HG03175 (cell line): Measurements from ENCODE around the gene UPK3A.

Source experiments
- ATAC-seq: cut with Tn5 transposase; IDR thresholded peaks from one replicate; pipeline ENCODE4 v1.9.1; 2021; ENCODE audit warnings: mild to moderate bottlenecking, moderate library complexity; ENCODE audit not compliant: unreplicated experiment

UPK3A gene

GRCh38 chr22:45308391-45308956, 23.7 kb downstream of the UPK3A start:
- ATAC-seq = no peak

DNA sequence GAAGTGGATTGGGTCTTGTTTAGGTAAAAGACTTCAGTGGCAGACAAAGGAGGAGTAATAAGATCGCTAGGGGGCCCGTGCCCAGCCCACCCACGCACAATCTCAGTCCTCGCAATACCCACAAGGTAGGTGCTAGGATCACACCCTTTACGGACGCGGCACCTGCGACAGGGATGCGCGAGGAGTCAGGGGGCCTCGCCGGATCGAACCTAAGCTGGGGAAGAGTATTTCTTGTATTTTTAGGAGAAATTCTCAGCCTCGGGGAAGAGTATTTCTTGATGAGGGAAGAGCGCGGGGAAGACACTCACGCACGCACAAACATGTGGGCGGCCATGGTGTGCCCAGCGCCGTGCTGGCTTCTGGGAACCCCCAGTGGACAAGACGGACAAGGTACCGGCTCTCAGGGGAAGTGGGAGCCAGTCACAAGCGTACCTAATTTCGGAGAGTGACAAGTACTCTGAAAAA, 24.2 kb downstream of the UPK3A start:
- ATAC-seq = no peak

DNA sequence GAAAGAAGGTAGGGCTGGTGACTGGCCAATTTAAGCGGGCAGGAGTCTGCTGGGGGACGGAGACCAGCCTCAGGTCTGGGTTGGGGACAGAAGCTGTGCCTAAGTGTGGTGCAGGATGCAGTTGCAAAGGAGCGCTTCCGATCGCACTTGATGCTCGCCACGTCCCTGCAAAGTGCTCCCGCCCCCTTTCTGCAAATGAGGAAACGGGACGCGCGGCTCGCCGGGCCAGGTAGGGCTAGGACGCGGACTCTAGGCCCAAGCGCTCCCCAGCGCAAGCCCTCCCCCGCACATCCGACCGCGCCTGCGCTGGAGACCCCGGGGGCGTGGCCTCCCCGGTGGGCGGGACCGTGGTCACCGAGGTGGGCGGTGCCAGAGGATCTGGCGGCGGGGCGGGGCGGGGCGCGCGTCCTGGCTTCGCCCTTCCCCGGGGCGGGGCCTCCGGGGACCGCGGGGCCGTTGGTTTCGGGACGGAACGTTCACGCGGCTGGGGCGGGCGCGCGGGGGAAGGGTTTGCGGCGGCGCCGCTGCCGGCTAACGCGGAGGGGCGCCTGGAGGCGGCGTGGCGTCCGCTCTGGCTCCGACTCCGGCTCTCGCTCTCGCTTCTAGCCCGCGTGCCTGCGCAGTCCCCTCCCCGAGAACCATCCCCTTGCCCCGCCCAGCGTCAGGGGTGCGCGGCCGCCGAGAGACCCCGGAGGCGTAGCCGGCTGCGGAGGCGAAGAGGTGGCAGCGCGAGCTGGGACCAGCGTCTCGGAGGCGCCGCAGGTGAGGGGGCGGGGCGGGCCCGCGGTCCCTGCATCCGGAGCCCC, 24.9 kb downstream of the UPK3A start, which contains the start of gene FAM118A:
FAM118A (plus strand) TSS at position 513 of the 806 bp plus-strand sequence. CDS start 12,446 bp downstream, outside the sequence.
- peak; percentile 82 for ATAC-seq

DNA sequence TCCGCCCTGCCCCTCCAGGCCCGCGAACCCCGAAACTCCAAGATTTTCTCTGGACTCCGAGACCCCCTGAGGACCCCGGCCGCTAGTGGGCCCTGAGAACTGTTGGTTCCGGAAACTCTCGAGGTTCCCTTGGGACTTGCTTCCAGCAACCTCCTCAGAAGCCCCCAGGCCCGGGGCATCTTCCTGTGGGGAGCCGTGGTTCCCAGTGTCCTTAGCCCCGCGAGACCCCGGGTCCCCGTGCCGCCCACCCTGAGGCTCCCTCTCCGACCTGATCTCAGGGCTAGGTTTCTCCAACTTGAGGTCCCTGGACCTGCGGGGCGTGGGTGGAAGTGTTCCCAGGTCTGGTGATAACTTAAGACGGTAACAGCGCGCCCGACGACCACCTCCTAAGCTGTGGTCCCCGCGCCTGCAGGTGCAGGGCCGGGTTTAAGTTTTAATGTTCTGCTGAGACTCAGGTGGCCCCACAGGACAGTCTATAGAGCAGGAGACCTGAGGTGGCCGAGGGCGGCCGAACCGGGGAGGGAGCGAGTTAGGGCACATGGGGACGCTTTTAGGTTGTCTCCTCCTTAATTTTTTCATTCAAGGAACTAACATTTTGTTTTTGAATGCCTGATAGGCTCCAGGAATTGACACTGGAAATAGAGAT, 25.7 kb downstream of the UPK3A start:
- no peak for ATAC-seq

- no peak for ATAC-seq
Measured at GRCh38 chr22:45310977-45311531, 26.3 kb downstream of the UPK3A start.

DNA sequence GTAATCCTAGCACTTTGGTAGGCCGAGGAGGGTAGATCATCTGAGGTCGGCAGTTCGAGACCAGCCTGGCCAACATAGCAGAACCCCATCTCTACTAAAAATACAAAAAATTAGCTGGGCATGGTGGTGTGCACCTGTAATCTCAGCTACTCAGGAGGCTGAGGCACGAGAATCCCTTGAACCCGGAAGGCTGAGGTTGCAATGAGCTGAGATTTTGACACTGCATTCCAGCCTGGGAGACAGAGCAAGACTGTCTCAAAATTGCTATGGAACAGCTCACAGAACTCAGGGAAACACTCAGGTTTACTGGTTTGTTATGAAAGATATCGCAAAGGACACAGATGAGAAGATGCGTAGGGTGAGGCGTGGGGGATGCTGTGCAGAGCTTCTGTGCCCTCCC, 27.7 kb downstream of the UPK3A start:
- no peak for ATAC-seq

- ATAC-seq = no peak
Measured at GRCh38 chr22:45312856-45313255, 28.1 kb downstream of the UPK3A start.

DNA sequence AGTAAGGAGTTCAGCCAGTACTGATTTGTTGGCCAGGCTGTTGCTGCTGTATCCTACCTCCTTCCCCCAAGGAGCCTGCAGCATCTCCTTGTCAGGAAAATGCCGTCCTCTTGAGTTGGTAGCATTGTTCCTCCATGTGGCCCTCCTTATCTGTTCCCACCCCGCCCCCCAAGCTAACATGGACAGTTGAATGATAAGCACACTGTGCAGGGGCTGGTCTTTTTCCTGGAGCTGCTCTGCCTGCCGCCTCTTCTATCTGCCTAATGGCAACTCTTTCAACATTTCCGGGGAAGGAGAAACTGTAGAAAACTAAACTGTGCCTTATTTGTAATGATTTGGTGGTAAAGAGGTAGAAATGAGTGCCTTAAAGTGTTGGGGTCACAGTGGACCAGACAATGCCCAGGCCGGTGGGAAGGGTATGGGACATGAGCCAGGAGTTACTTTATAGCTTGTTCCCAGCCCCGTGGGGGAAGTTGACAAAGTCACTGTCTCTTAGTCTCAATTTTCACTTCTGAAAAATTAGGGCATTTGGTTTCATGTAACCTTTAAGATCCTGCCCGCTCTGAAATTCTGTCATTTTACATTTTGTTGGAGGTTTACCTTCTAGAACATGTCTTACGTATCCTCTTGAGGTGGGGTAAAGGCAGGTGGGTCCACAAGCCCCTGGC, 29.4 kb downstream of the UPK3A start:
- no peak for ATAC-seq

DNA sequence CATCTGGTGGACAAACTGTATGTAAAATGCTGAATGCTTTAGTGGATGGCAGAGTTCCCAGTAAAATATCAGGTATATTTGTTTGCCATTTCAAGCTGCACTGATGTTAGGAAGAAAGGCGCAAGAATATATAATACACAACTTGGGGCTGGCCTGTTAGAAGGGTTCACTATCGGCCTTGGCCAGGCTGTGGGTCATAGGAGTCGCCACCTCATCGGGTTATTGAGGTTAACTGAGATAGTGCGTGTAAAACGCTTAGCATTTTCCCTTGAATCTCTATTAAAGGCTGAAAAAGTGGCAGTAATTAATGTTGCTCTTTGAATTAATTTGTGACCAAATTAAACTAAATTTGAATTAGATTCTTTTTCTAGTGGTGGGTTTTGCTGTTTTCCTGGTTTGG, 30.0 kb downstream of the UPK3A start:
- ATAC-seq = no peak

DNA sequence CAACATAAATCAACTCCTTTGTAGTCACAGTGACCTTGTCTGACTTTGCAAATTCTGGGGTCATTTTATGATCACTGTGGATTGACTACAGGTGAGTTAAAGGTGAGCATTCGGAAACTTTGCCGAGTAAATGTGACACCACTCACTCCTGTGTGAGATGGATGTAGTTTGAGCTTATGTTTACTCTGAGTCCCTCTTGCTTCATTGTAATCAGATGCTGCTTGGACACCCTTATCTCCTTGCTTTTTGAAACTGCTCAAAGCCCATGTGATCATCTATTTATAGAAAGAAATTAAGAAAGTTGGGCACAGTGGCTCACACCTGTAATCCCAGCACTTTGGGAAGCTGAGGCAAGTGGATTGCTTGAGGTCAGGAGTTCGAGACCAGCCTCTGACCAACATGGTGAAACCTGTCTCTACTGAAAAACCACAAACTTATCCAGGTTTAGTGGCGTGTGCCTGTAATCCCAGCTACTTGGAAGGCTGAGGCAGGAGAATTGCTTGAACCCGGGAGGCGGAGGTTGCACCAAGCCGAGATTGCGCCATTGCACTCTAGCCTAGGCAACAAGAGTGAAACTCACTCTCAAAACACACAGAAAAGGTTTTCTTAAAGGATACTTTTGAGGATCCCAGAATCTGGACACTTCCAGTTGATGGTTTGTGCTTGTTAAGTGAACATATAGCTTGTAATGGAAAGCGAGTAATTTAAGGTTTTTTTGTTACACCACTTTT, 32.2 kb downstream of the UPK3A start:
- ATAC-seq = no peak

GRCh38 chr22:45317551-45318167, 32.9 kb downstream of the UPK3A start:
- no peak for ATAC-seq

DNA sequence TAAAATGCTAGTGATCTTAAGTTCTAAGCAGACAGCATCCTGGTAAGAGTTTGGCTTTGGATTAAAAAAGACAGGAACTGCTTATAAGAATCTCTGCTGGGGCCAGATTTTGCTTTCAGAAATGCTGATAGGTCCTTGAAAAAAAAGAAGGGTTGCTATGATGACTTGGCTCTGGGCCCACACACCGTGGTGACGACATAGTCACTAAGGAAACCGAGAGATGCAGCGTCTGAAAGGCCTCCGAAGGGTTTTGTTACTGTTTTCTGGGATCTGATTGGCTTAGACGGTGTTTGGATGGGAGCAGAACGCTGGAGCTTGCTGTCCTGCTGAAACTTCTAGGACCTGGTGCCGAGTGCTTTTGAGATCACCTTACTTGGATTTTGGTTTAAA, 33.4 kb downstream of the UPK3A start:
- ATAC-seq = peak; percentile 63

DNA sequence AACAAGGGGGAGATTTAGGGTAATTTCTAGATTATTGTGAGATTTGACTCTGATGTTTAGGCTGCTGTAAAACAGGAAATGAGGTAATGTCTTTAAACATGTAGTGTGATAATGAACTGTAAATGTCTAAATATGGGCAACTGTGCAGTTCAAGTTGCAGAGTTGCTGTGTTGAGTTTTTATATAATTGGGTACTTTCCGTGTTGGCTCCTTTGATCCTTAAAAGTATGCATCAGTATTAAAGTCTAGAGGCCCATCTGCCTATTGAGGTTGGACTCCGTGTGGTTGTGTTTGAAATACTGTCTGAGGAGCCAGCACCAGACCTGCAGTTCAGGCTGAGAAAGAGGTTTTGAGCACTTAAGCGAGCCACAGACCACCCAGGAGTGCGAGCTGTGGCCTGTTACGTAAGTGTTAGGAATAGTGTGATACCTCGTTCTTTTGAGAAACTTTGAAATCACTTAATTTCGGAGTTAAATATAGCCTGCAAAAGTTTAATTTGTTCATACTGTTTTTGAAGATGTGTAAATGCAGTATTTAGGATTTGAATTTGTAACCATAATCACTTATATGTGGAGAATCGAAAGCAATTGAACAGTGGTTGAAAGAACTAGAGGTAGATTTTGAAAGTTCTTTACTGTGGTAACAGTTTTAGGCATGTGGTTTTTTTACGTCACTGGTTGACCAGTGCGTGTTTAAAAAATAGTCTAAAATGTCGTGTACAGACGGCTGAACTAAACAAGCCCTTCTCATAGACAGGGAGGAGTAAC, 34.0 kb downstream of the UPK3A start:
- ATAC-seq = peak; percentile 58

DNA sequence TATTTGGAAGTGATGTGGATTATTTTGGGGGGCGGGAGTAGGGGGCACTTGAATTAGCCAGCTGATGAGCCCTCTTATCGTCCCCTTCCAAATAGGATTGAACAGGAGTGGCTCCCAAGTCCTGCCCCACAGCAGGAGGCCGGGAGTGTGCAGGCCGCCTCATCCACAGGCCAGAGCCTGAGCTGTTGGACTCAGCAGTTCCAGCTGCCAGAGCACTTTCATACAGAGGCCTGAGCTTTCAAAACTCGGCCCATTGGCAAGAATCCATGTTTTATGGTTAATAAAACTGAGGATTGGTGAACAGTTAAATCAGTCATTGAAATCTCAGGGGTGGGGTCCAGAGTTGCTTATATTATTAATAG, 34.6 kb downstream of the UPK3A start:
- no peak for ATAC-seq

DNA sequence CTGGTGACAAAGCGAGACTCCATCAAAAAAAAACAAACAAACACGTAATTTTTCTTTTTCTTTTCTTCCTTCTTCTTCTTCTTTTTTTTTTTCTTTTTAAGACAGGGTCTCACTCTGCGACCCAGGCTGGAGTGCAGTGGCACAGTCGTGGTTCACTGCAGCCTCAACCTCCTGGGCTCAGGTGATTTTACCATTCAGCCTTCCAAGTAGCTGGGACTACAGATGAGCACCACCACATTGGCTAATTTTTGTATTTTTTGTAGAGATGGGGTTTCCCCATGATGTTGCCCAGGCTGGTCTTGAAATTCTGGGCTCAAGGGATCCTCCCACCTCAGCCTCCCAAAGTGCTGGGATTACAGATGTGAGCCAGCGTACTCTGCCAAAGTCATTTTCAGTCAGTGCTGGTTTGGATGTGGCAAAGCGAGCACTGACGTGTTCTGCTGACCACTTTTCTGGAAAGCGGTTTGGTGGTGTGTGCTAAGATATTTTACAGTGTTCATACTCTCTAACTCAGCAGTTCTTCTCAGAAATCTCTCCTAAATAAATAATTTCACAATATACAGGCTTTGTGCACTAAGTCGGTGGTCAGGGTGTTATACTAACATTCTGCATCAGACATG, 35.7 kb downstream of the UPK3A start:
- no peak for ATAC-seq

- no peak for ATAC-seq
Measured at GRCh38 chr22:45321827-45322226, 37.1 kb downstream of the UPK3A start.

- no peak for ATAC-seq
Measured at GRCh38 chr22:45322873-45323525, 38.2 kb downstream of the UPK3A start.

DNA sequence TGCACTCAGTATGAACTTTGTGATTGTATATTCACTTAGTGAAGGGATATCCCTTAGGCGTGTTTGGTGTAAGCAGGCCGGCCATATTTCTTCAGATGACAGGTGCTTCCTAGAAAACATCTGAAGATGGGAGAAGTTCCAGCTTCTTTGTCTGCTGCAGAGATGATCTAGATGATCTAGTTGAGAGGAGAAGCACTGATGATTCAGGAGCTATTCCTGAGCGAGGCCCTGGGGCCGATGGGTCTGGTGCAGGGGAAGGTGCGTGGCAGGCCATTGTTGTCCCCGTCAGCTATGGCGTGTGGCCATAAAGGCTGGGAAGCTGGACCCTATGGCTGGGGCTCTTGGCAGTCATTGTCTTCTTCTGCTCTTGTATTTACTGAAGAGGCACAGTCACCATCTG, 38.9 kb downstream of the UPK3A start:
- ATAC-seq = no peak
